Fibroblast of pulmonary artery (primary cell): Measurements from ENCODE around the gene CERCAM.

Source experiments
- DNase-seq: peaks from one replicate; pipeline ENCODE4 v3.0.0-alpha.2; 2010; ENCODE audit warnings: low read depth
- H3K4me3 ChIP-seq: replicated peaks from 2 replicates; pipeline ENCODE4 v1.5.1; 2011; ENCODE audit warnings: low read depth, mild to moderate bottlenecking, control low read depth, low read length, moderate library complexity
- TF ChIP-seq, protein P1 (sequence below): IDR thresholded peaks from 2 replicates; pipeline ENCODE4 v1.5.1; 2011; ENCODE audit warnings: mild to moderate bottlenecking, control low read depth, low read length, inconsistent platforms; ENCODE audit errors: missing control alignments

CERCAM gene

DNA sequence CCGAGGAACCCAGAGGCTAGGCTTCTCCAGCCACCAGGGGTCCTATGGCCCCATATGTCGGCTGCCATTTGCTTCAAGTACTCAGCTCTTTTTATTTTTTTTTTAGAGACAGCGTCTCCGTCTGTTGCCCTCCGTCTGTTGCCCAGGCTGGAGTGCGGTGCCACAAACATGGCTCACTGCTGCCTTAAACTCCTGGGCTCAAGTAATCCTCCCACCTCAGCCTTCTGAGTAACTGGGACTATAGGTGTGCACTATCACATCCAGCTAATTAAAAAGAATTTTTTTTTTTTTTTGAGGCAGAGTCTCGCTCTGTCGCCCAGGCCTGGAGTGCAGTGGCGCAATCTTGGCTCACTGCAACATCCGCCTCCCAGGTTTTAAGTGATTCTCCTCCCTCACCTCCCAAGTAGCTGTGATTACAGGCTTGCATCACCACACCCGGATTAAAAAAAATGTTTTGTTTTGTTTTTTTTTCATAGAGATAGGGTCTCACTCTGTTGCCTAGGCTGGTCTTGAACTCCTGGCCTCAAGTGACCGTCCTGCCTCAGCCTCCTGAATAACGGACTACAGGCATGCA, 8.9 kb downstream of the CERCAM start:
- no peak overlapping the region for H3K4me3 ChIP-seq
- TF ChIP-seq, protein P1, sequence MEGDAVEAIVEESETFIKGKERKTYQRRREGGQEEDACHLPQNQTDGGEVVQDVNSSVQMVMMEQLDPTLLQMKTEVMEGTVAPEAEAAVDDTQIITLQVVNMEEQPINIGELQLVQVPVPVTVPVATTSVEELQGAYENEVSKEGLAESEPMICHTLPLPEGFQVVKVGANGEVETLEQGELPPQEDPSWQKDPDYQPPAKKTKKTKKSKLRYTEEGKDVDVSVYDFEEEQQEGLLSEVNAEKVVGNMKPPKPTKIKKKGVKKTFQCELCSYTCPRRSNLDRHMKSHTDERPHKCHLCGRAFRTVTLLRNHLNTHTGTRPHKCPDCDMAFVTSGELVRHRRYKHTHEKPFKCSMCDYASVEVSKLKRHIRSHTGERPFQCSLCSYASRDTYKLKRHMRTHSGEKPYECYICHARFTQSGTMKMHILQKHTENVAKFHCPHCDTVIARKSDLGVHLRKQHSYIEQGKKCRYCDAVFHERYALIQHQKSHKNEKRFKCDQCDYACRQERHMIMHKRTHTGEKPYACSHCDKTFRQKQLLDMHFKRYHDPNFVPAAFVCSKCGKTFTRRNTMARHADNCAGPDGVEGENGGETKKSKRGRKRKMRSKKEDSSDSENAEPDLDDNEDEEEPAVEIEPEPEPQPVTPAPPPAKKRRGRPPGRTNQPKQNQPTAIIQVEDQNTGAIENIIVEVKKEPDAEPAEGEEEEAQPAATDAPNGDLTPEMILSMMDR: no peak
- DNase-seq: no peak

DNA sequence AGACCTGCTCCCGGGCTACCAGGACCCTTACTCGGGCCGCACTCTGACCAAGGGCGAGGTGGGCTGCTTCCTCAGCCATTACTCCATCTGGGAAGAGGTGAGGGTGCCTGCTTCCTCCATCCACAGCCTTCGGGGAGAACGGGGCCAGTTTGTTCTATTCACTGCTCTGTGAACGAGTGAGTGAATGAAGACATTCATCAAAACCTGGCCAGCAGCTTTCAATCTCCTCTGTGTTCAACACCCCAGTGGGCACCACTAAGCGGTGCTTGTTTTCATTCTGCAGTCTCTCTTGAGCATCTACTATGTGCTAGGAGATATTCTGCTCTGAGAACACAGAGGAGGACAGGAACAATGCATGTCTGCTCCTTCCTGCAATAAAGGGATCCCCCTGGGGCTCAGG, 10.6 kb downstream of the CERCAM start:
- no peak for DNase-seq
- H3K4me3 ChIP-seq: no peak overlapping the region
- TF ChIP-seq, protein P1: no peak

DNA sequence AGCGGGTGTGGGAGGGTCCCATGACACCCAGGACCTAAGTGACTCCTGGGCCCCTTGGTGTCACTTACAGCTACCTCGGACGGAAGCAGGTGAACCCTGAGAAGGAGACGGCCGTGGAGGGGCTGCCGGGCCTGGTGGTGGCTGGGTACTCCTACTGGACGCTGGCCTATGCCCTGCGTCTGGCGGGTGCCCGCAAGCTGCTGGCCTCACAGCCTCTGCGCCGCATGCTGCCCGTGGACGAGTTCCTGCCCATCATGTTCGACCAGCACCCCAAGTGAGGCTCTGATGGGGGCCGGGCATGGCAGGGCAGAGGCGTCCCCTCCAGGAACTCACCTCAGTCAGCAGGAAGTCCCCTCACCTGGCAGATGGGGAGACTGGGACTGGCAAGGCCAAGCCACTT, 13.7 kb downstream of the CERCAM start:
- no peak overlapping the region for H3K4me3 ChIP-seq
- TF ChIP-seq, protein P1: no peak
- no peak for DNase-seq

DNA sequence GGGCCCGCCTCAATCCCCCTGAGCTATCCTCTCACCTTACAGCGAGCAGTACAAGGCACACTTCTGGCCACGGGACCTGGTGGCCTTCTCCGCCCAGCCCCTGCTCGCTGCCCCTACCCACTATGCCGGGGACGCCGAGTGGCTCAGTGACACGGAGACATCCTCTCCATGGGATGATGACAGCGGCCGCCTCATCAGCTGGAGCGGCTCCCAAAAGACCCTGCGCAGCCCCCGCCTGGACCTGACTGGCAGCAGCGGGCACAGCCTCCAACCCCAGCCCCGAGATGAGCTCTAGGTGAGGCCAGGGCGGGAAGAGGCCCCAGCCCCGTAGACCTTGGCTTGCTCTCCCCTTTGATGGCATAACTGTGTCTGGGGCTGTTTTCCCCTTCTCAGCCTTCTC, 15.0 kb downstream of the CERCAM start:
- TF ChIP-seq, protein P1: no peak
- H3K4me3 ChIP-seq: no peak overlapping the region
- DNase-seq: no peak

DNA sequence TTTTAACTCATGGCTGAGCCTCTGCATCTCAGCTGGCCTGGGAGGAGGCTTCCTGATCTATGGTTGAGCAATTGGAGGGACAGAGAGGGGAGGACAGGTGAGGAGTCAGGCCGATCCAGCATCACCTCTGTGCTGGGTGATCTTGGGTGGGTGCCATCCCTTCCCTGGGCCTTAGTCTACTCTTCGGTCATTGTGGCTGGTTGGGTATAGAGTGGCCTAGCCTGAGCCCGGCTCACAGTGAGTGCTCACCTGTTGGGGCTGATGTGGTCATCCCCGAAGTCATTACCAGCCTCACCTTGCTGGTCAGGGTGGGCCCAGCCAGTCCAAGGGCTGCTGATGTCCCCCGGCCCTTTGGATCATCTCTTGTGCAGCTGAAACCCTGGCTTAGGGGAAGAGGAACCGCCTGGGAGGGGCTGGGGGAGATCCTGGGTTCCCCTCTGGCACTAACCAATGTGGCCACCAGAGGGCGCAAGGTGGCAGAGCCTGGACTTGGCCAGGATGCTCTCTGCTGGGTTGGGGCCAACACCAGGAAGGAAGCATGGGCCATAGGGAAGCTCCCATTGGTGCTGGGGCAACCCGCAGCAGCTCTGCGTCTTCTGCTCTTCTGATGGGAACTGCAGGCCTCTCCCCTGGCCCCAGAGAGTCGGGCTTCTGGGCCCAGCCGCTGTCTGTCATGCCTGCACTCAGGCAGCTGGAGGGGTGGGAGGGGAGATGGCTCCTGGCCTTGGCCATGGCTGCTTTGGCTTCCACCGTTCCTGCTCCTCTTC, 17.9 kb downstream of the CERCAM start:
- TF ChIP-seq, protein P1: peak; percentile 94
- H3K4me3 ChIP-seq: no peak overlapping the region

DNA sequence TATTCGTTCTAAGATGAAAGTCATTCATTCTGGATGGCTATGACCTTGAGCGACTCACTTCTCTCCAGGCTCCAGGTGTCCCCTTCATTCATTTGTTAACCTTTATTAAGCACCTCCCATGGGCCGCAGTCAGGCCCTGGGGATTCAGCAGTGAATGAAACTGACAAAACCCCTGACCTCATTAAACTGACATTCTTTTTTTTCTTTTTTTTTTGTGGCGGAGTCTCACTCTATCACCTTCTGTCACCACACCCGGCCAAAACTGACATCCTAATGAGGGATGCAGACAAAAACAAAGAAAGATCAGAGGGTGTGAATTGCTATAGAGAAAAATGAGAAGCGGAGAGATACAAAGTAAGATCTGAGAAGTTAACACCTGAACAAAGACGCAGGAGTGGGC, 18.6 kb downstream of the CERCAM start:
- TF ChIP-seq, protein P1: no peak
- DNase-seq: no peak
- no peak overlapping the region for H3K4me3 ChIP-seq

More for the DNA sequence above, 17.9 kb downstream of the CERCAM start:
- DNase-seq: peak; percentile 89
